OCI-LY3 (cell line): ENCODE results near the gene SAC3D1.

Experiments used
- EZH2phosphoT487 ChIP-seq: fragments of 200-600 bp; shearing (Covaris generic); IDR thresholded peaks from 2 replicates; pipeline ENCODE4 v1.6.1; 2018; ENCODE audit warnings: antibody characterized with exemption, mixed run types, low read depth
- TF ChIP-seq, protein P1 (sequence below): fragments of 200-600, 300-600 bp; sonication (generic); IDR thresholded peaks from 2 replicates; pipeline ENCODE4 v1.5.1; 2014; ENCODE audit warnings: antibody characterized with exemption, low read length, low read depth

GRCh38 chr11:65017937-65018336 lies 23.1 kb upstream of the SAC3D1 start:
- TF ChIP-seq, protein P1, sequence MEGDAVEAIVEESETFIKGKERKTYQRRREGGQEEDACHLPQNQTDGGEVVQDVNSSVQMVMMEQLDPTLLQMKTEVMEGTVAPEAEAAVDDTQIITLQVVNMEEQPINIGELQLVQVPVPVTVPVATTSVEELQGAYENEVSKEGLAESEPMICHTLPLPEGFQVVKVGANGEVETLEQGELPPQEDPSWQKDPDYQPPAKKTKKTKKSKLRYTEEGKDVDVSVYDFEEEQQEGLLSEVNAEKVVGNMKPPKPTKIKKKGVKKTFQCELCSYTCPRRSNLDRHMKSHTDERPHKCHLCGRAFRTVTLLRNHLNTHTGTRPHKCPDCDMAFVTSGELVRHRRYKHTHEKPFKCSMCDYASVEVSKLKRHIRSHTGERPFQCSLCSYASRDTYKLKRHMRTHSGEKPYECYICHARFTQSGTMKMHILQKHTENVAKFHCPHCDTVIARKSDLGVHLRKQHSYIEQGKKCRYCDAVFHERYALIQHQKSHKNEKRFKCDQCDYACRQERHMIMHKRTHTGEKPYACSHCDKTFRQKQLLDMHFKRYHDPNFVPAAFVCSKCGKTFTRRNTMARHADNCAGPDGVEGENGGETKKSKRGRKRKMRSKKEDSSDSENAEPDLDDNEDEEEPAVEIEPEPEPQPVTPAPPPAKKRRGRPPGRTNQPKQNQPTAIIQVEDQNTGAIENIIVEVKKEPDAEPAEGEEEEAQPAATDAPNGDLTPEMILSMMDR, result no peak
- no peak for TF ChIP-seq EZH2phosphoT487
